ENCODE results near the gene CAP2. TPM values are rescaled to one million over a fixed set of nuclear protein-coding genes. Genes with fewer than 3 reads are reported as not detected.

Gene CAP2
- total and polyA plus RNA-seq, 11 donors: 61.3 to 187 (median 126) TPM

- Histone ChIP-seq H3K9me3 (peaks cover 0 to 21% (median 11%) of the 10 kb centered on the region in 12 donors), H3K4me1 (no peaks in the 10 kb centered on the region), H3K27me3 (no peaks in the 10 kb centered on the region), H3K27ac (no peak overlapping the region), H3K4me3 (no peak overlapping the region), H3K36me3 (no peaks in the 10 kb centered on the region)
- whole genome bisulfite sequencing, 4 donors: 94 to 98% (median 97%) methylated on average over 1 of the region's 1 CpG
- TF ChIP-seq POLR2A (IDR thresholded peaks at IDR 0.05) (no peak), CTCF (IDR thresholded peaks at IDR 0.05) (no peak)
- ATAC-seq (no peak), DNase-seq (no peak)
- intact Hi-C loops (cut with DNase I): no loop called here
Observed at GRCh38 chr6:17367868-17368267, 25.5 kb upstream of the CAP2 start.

GRCh38 chr6:17381424-17382147, 11.8 kb upstream of the CAP2 start:
- H3K36me3 ChIP-seq: no peaks in the 10 kb centered on the region
- WGBS, 4 donors: 40 to 53% (median 48%) methylated on average over 7 of the region's 7 CpGs
- H3K27ac ChIP-seq: peak overlapping the region in 2 of 12 donors; percentile 41 to 44
- no peaks in the 10 kb centered on the region for H3K27me3 ChIP-seq
- H3K9me3 ChIP-seq: no peaks in the 10 kb centered on the region
- ATAC-seq (peak; percentile 41 to 86 (median 60)), DNase-seq (no peak)
- H3K4me1 ChIP-seq: peaks cover 0 to 11% (median 0%) of the 10 kb centered on the region in 12 donors
- TF ChIP-seq POLR2A (IDR thresholded peaks at IDR 0.05) (no peak), CTCF (IDR thresholded peaks at IDR 0.05) (no peak)
- intact Hi-C loops (cut with DNase I): no loop called here
- H3K4me3 ChIP-seq: no peak overlapping the region

- Histone ChIP-seq H3K27me3 (no peaks in the 10 kb centered on the region), H3K9me3 (no peaks in the 10 kb centered on the region), H3K4me1 (peaks cover 0 to 11% (median 0%) of the 10 kb centered on the region in 12 donors), H3K36me3 (no peaks in the 10 kb centered on the region), H3K27ac (no peak overlapping the region), H3K4me3 (peak overlapping the region in 3 of 12 donors; percentile 5 to 22 (median 9))
- DNase-seq: no peak
- intact Hi-C loops (cut with DNase I): no loop called here
- WGBS, 4 donors: 14 to 19% (median 15%) methylated on average over 7 of the region's 7 CpGs
- ATAC-seq: no peak
- TF ChIP-seq POLR2A (IDR thresholded peaks at IDR 0.05) (no peak), CTCF (IDR thresholded peaks at IDR 0.05) (no peak)
Observed at GRCh38 chr6:17385660-17386059, 7.7 kb upstream of the CAP2 start.

GRCh38 chr6:17388365-17388764, 5.0 kb upstream of the CAP2 start:
- Histone ChIP-seq H3K4me3 (no peak overlapping the region), H3K9me3 (no peaks in the 10 kb centered on the region), H3K4me1 (peaks cover 0 to 11% (median 0%) of the 10 kb centered on the region in 12 donors), H3K27me3 (peaks cover 0 to 13% (median 0%) of the 10 kb centered on the region in 9 donors), H3K27ac (no peak overlapping the region), H3K36me3 (no peaks in the 10 kb centered on the region)
- TF ChIP-seq POLR2A (IDR thresholded peaks at IDR 0.05) (no peak), CTCF (IDR thresholded peaks at IDR 0.05) (no peak)
- DNase-seq: no peak
- WGBS, 4 donors: 53 to 88% (median 69%) methylated on average over 3 of the region's 3 CpGs
- ATAC-seq: no peak
- intact Hi-C loops (cut with DNase I): no loop called here
